ENCODE data around the gene CAMK2D.

- TF ChIP-seq TAF1 (conservative IDR thresholded peaks at IDR 0.05) (no peak), ATF3 (IDR thresholded peaks at IDR 0.05) (no peak), NR2F2 (IDR thresholded peaks at IDR 0.05) (no peak), CTCF (IDR thresholded peaks at IDR 0.05; ENCODE audit: low read depth, low read length, missing input control) (no peak), REST (IDR thresholded peaks at IDR 0.05) (no peak), HNF4G (IDR thresholded peaks at IDR 0.05) (no peak), RAD21 (IDR thresholded peaks at IDR 0.05) (no peak), GABPA (IDR thresholded peaks at IDR 0.05 in 1 of 2, conservative IDR thresholded peaks at IDR 0.05 in 1 of 2) (no peak), MAX (IDR thresholded peaks at IDR 0.05) (no peak), SP1 (IDR thresholded peaks at IDR 0.05) (no peak)
Measured at GRCh38 chr4:113757486-113757885, 4.1 kb downstream of the CAMK2D start.
